Measurements from ENCODE around the gene IRS1. TPM values are rescaled to one million over a fixed set of nuclear protein-coding genes. Genes with fewer than 3 reads are reported as not detected.

The IRS1 gene
- total RNA-seq, 1 experiment from 2014 or later = 15.0 TPM

GRCh38 chr2:226720948-226721347 is 78.7 kb downstream of the IRS1 start:
- H3K23me2 ChIP-seq (ENCODE audit: insufficient read length, low read depth, low read length, poor library complexity, severe bottlenecking) = no peaks in the 10 kb centered on the region
- no peak overlapping the region for H2BK15ac ChIP-seq (ENCODE audit: low read depth, low read length)
- H2AK5ac ChIP-seq (ENCODE audit: insufficient read length, low read length) = no peak overlapping the region
- Mint-ChIP-seq H3K4me3 (no peak overlapping the region), H3K27ac (peak overlapping the region in 1 of 3 experiments; percentile 20; a peak in 2 of 7 replicates), H3K27me3 (ENCODE audit: low read depth) (no peaks in the 10 kb centered on the region), H3K9me3 (no peaks in the 10 kb centered on the region), H3K4me1 (peaks cover 0 to 9% of the 10 kb centered on the region in 2 experiments; a peak in 2 of 4 replicates), H3K36me3 (ENCODE audit: insufficient read depth in 1 of 3, low read depth in 3 of 3) (no peaks in the 10 kb centered on the region; a peak in 1 of 7 replicates)
- no peaks in the 10 kb centered on the region for H3K79me1 ChIP-seq (ENCODE audit: insufficient read depth, low read depth, low read length, poor library complexity, severe bottlenecking)
- H2AFZ ChIP-seq (ENCODE audit: low read length) = no peak overlapping the region
- no peak overlapping the region for H3K14ac ChIP-seq (ENCODE audit: insufficient read depth, low read length)
- H3K18ac ChIP-seq (ENCODE audit: insufficient read length, low read depth, low read length) = no peak overlapping the region
- WGBS (ENCODE audit: extremely low coverage, insufficient read length, low lambda C conversion rate) = no CpG with 5 or more reads among the region's 5 CpGs
- no peak for DNase-seq
- no peak overlapping the region for H3K27ac ChIP-seq (ENCODE audit: insufficient read length, low read depth, low read length)
- TF ChIP-seq, protein P1, sequence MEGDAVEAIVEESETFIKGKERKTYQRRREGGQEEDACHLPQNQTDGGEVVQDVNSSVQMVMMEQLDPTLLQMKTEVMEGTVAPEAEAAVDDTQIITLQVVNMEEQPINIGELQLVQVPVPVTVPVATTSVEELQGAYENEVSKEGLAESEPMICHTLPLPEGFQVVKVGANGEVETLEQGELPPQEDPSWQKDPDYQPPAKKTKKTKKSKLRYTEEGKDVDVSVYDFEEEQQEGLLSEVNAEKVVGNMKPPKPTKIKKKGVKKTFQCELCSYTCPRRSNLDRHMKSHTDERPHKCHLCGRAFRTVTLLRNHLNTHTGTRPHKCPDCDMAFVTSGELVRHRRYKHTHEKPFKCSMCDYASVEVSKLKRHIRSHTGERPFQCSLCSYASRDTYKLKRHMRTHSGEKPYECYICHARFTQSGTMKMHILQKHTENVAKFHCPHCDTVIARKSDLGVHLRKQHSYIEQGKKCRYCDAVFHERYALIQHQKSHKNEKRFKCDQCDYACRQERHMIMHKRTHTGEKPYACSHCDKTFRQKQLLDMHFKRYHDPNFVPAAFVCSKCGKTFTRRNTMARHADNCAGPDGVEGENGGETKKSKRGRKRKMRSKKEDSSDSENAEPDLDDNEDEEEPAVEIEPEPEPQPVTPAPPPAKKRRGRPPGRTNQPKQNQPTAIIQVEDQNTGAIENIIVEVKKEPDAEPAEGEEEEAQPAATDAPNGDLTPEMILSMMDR (conservative IDR thresholded peaks at IDR 0.05) = no peak
- no peak overlapping the region for H2BK120ac ChIP-seq (ENCODE audit: low read depth, low read length, poor library complexity, severe bottlenecking)
- H3K56ac ChIP-seq (ENCODE audit: insufficient read length, low read depth, low read length) = no peak overlapping the region
- no peak overlapping the region for H3K23ac ChIP-seq (ENCODE audit: insufficient read length, low read depth, low read length)
- no peaks in the 10 kb centered on the region for H3K9me3 ChIP-seq (ENCODE audit: control insufficient read depth, low read depth, low read length)
- H3K4ac ChIP-seq (ENCODE audit: low read depth, low read length) = no peak overlapping the region
- no peak overlapping the region for H4K91ac ChIP-seq (ENCODE audit: insufficient read length, low read depth, low read length)
- no peak overlapping the region for H3K4me2 ChIP-seq (ENCODE audit: insufficient read depth, insufficient read length, low read length)
- no peak overlapping the region for H3T11ph ChIP-seq (ENCODE audit: low read length)
- H2BK20ac ChIP-seq (ENCODE audit: low read depth, low read length, poor library complexity, severe bottlenecking) = no peak overlapping the region
- H2BK5ac ChIP-seq (ENCODE audit: insufficient read length, low read length) = no peak overlapping the region
- H3K79me2 ChIP-seq (ENCODE audit: insufficient read depth, low read length) = no peaks in the 10 kb centered on the region
- no peak overlapping the region for H4K8ac ChIP-seq (replicated peaks; ENCODE audit: insufficient read length, low read depth, low read length)
- no peak overlapping the region for H3K9ac ChIP-seq (ENCODE audit: extremely low read depth, insufficient read length, low read length)
- H4K20me1 ChIP-seq (ENCODE audit: control insufficient read depth, insufficient read depth, insufficient read length) = no peaks in the 10 kb centered on the region
- H3K27me3 ChIP-seq (ENCODE audit: insufficient read depth, low read length) = no peaks in the 10 kb centered on the region
- H4K5ac ChIP-seq (ENCODE audit: insufficient read length, low read depth, low read length) = no peak overlapping the region
- no peaks in the 10 kb centered on the region for H3K4me1 ChIP-seq (ENCODE audit: insufficient read depth, low read length)
- no peak overlapping the region for H2BK12ac ChIP-seq (ENCODE audit: insufficient read length, low read depth, low read length)

Data from H9 (cell line).